Measurements from ENCODE around the gene PARVA.

DNA sequence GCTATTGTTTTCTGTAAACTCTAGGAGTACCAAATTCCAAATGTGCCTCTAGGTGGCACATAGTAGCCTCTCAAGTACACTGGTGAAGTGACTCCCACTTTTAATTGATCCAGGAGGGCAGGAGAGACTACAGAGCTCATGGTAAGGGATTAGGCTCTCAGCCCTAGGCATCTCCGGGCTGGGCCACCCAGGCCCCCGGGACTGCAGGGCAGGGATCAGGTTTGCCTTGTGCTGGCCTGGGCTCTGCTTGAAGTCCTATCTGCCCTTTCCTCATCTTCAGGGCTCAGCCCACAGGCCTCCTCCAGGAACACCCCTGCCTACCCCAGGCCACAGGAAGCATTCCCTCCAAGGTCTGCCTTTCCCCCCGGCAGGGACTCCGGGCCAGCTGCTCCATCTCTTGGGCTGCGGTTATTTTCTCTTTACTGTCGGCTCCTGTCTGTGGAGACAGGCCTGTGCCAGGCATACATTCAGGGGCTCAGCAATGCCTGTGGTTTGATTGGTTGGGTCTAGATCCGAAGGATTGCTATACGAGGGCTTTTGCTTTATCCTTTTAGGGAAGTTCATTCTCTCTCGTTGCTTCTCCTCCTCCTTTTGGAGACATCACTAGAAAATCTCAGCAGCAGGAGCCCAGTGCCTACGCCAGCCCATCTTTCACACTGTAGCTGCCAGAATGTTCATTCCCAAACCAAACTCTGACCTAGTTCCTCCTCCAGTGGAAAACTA lies 32.8 kb downstream of the PARVA start:
- TF ChIP-seq, protein P1, sequence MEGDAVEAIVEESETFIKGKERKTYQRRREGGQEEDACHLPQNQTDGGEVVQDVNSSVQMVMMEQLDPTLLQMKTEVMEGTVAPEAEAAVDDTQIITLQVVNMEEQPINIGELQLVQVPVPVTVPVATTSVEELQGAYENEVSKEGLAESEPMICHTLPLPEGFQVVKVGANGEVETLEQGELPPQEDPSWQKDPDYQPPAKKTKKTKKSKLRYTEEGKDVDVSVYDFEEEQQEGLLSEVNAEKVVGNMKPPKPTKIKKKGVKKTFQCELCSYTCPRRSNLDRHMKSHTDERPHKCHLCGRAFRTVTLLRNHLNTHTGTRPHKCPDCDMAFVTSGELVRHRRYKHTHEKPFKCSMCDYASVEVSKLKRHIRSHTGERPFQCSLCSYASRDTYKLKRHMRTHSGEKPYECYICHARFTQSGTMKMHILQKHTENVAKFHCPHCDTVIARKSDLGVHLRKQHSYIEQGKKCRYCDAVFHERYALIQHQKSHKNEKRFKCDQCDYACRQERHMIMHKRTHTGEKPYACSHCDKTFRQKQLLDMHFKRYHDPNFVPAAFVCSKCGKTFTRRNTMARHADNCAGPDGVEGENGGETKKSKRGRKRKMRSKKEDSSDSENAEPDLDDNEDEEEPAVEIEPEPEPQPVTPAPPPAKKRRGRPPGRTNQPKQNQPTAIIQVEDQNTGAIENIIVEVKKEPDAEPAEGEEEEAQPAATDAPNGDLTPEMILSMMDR (conservative IDR thresholded peaks at IDR 0.05 in 1 of 2, IDR thresholded peaks at IDR 0.05 in 1 of 2; ENCODE audit: low read depth in 1 of 2, low read length in 2 of 2): peak; percentile 6 to 43
- TF ChIP-seq EZH2 (IDR thresholded peaks at IDR 0.05; ENCODE audit: low read length, missing control alignments): no peak
